GM21786 (cell line): ENCODE data around the gene ERCC8.
"Not testable (repeated sequence)": the region's sequence is repeated elsewhere in the genome, so short reads cannot be mapped to it uniquely, and the experiment has no call there.

Experiments
- ATAC-seq: cut with Tn5 transposase; IDR thresholded peaks from one replicate; pipeline ENCODE4 v1.9.1; 2021; ENCODE audit not compliant: unreplicated experiment

ERCC8 gene

GRCh38 chr5:60944904-60945812 lies at the start of gene ERCC8, which contains the start of gene NDUFAF2:
TSS of gene ERCC8 (minus strand) at chr5:60945070. CDS start at chr5:60945008, 62 bp downstream.
TSS of gene NDUFAF2 (plus strand) at chr5:60945205. CDS start at chr5:60945256, 51 bp downstream.
- ATAC-seq = peak; percentile 100

- no peak for ATAC-seq
Measured at GRCh38 chr5:60993875-60994571, 49.2 kb upstream of the ERCC8 start.

GRCh38 chr5:60993425-60993824 lies 48.6 kb upstream of the ERCC8 start:
- ATAC-seq = no peak

- no peak for ATAC-seq
Measured at GRCh38 chr5:60992871-60993270, 48.0 kb upstream of the ERCC8 start.

GRCh38 chr5:60989790-60990189 lies 44.9 kb upstream of the ERCC8 start:
- no peak for ATAC-seq

- not testable (repeated sequence) for ATAC-seq
Measured at GRCh38 chr5:60982127-60982526, 37.3 kb upstream of the ERCC8 start.

GRCh38 chr5:60980511-60980910 lies 35.6 kb upstream of the ERCC8 start:
- ATAC-seq = no peak

- ATAC-seq = no peak
Measured at GRCh38 chr5:60978968-60979367, 34.1 kb upstream of the ERCC8 start.

- ATAC-seq = no peak
Measured at GRCh38 chr5:60977956-60978737, 33.3 kb upstream of the ERCC8 start.

- ATAC-seq = no peak
Measured at GRCh38 chr5:60972231-60972630, 27.4 kb upstream of the ERCC8 start.

GRCh38 chr5:60961685-60962084 lies 16.8 kb upstream of the ERCC8 start:
- no peak for ATAC-seq

- ATAC-seq = no peak
Measured at GRCh38 chr5:60960591-60960990, 15.7 kb upstream of the ERCC8 start.

GRCh38 chr5:60959156-60959555 lies 14.3 kb upstream of the ERCC8 start:
- ATAC-seq = no peak

GRCh38 chr5:60958712-60959111 lies 13.8 kb upstream of the ERCC8 start:
- no peak for ATAC-seq

- no peak for ATAC-seq
Measured at GRCh38 chr5:60958088-60958487, 13.2 kb upstream of the ERCC8 start.

GRCh38 chr5:60955239-60955638 lies 10.4 kb upstream of the ERCC8 start:
- no peak for ATAC-seq

- no peak for ATAC-seq
Measured at GRCh38 chr5:60948738-60949137, 3.9 kb upstream of the ERCC8 start.

GRCh38 chr5:60945813-60946187 lies 930 bp upstream of the ERCC8 start:
- ATAC-seq = peak; percentile 21

- ATAC-seq = no peak
Measured at GRCh38 chr5:60943624-60944023, 1.2 kb downstream of the ERCC8 start.

- no peak for ATAC-seq
Measured at GRCh38 chr5:60929024-60929423, 15.8 kb downstream of the ERCC8 start.

- no peak for ATAC-seq
Measured at GRCh38 chr5:60927450-60927849, 17.4 kb downstream of the ERCC8 start.
